ENCODE data around the gene XK.

GRCh38 chrX:37658343-37659030 lies 27.1 kb upstream of the XK start:
- TF ChIP-seq CTCF (conservative IDR thresholded peaks at IDR 0.05; ENCODE audit: low read depth in 2 of 2) (no peak), STAT1 (IDR thresholded peaks at IDR 0.05; ENCODE audit: unreplicated experiment) (no peak)

Data from GM23338 (cell line).